ENCODE results near the gene PLEKHJ1.

Gene PLEKHJ1

GRCh38 chr19:2270157-2270422 lies 34.0 kb upstream of the PLEKHJ1 start:
- DNase-seq (ENCODE audit: extremely low read depth in 1 of 2, low read depth in 1 of 2) = no peak

- peak; percentile 96 to 98 for DNase-seq (ENCODE audit: extremely low read depth in 1 of 2, low read depth in 1 of 2)
These were observed 33.4 kb upstream of the PLEKHJ1 start for GRCh38 chr19:2269244-2270156.

DNA sequence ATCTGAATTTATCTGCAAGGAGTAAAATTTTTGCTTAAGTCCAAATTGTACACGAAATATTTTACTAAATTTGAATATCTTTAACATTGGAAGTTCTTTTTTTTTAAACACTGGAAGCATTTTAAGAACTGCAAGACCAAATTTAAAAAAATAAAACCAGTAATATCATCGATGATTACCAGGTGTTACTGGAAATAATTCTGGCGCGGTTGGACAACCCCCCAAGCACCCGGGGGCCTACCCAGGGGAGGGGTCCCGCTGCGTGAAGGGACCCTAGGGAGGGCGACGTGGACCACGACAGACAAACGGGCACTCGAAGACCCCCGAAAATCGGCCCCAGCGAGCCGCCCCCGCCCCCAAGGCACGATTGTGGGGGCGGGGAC lies 32.7 kb upstream of the PLEKHJ1 start:
- DNase-seq (ENCODE audit: extremely low read depth in 1 of 2, low read depth in 1 of 2) = no peak

DNA sequence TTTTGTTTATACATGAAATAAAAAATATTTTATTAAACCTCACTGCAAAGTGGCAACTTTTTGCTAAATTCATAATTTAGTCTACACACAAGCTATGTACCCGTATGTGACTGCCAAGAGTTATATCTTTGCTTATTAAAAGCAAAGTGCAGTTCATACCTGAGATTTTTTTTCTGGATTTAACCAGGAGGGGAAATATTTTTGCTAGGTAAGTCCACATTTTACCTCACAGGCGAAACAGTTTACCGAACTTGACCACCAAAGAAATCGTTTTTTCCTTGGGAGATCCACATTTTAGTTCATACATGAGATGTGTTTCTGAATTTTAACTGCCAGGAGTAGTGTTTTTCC lies 32.3 kb upstream of the PLEKHJ1 start:
- no peak for DNase-seq (ENCODE audit: extremely low read depth in 1 of 2, low read depth in 1 of 2)

DNA sequence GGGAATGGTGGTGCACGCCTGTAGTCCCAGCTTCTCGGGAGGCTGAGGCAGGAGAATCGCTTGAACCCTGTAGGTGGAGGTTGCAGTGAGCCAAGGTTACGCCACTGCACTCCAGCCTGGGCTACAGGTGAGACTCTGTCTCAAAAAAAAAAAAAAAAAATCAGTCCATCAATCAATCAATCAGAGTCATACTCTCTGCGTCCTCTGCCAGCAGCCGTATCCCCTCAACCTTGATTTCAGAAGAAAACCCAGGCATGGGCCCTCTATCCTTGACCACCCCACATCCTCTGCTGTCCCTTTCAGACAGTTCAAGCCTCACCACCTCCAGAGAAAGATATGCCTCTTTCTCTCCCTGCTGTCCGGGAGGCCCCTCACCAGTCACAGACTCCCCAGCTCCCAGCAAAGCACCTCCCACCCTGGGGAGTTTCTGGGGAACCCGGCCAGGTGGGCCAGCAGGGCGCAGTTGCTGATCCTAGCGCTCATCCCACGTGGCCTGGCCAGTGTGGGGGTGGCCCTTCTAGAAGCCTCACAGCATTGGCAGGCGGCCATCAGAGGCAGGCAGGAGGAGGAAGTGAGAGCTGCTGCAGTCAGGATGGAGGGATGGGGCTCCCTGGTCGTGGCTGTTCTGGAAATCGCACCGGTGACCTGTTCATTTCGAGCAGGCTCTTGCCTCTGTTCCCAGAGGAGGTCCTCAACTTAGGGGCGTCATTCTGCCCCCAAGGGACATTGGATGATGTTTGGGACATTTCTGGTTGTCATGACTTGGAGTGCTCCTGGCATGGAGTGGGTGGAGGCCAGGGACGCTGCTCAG lies 30.3 kb upstream of the PLEKHJ1 start:
- DNase-seq (ENCODE audit: extremely low read depth in 1 of 2, low read depth in 1 of 2) = no peak

DNA sequence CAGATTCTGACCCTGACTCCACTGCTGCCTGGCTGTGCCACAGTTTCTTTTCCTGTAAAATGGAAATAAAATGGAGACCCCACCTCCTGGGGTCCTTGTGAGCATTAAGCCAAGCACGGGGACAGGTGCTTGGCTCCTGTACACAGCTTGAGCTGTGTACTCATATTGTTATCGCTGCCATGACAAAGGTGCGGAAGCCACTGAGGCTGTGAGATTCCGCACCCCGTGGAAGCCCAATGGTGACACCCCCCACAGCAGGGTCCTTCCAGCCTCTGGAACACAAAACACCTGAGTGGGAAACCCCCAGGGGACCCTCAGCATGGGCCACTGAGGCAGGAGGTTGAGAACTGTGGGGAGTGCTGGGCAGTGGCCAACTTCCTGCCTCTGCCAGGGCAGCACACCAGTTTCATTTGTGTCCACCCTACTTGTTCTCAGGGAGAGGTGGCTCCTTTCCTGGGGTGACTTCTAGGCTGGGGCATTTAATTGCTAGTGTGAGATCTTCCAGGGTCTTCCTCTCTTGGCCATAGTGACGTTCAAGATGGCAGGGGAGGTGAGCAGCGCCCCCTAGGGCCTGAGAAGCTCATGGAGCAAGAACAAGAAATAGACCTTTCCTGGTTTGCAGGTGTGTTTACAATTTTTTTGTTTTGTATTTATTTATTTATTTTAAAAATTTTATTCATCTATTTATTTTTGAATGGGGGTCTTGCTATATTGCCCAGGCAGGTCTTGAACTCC lies 25.5 kb upstream of the PLEKHJ1 start:
- peak in 1 of 2 donors; percentile 48 for DNase-seq (ENCODE audit: extremely low read depth in 1 of 2, low read depth in 1 of 2)

GRCh38 chr19:2260341-2260805 lies 24.2 kb upstream of the PLEKHJ1 start:
- DNase-seq (ENCODE audit: extremely low read depth in 1 of 2, low read depth in 1 of 2) = no peak

DNA sequence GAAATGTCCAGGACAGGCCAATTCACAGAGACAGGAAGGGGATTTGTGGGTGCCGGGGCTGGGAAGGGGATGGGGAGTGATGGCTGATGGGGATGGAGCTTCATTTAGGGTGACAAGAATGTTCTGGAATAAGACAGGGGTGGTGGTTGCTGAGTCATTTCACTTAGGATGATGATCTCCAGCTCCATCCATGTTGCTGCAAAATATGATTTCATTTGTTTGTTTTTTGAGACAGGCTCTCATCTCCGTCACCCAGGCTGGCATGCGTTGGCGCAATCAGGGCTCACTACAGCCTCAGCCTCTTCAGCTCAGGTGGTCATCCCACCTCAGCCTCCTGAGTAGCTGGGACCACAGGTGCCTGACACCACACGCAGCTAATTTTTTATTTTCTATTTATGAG lies 23.2 kb upstream of the PLEKHJ1 start:
- DNase-seq (ENCODE audit: extremely low read depth in 1 of 2, low read depth in 1 of 2) = no peak

DNA sequence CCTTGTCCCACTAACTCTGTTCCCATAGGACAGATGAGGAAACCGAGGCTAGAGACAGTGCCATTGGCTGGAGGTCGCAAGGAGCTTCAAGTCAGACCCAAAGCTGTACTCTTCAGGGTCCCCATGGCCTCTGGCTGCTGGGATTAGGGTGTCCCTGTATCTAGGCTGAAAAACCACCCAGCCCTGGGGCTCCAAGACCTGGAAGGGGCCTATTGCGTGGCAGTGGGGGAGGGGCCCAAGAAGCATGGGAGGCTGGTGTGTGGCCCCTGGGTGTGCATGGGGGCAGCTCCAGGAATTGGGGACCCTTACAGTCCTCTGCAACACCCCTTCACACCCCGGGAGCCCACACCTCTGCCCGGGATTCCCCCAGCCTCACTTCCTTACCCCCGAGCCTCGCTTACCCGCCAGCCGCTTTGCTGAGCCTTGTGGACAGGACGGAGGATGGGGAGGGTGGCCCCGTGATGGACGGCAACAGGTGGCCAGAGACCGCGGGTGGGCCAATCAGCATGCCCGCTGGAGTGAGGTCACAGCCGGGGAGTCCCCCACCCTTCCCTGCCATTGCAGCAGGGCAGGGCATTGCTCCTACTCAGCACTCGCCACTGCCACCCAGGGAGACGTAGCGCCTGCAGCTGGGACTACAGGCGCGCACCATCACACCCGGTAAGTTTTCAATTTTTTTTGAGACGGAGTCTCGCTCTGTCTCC lies 20.0 kb upstream of the PLEKHJ1 start, which contains the start of gene JSRP1:
TSS of gene JSRP1 (minus strand) at position 436 of the 704 bp plus-strand sequence. CDS start 1,103 bp downstream, outside the sequence.
- no peak for DNase-seq (ENCODE audit: extremely low read depth in 1 of 2, low read depth in 1 of 2)

GRCh38 chr19:2255112-2255845 lies 19.1 kb upstream of the PLEKHJ1 start:
- no peak for DNase-seq (ENCODE audit: extremely low read depth in 1 of 2, low read depth in 1 of 2)

- no peak for DNase-seq (ENCODE audit: extremely low read depth in 1 of 2, low read depth in 1 of 2)
These were observed 18.1 kb upstream of the PLEKHJ1 start for GRCh38 chr19:2254064-2254872.

DNA sequence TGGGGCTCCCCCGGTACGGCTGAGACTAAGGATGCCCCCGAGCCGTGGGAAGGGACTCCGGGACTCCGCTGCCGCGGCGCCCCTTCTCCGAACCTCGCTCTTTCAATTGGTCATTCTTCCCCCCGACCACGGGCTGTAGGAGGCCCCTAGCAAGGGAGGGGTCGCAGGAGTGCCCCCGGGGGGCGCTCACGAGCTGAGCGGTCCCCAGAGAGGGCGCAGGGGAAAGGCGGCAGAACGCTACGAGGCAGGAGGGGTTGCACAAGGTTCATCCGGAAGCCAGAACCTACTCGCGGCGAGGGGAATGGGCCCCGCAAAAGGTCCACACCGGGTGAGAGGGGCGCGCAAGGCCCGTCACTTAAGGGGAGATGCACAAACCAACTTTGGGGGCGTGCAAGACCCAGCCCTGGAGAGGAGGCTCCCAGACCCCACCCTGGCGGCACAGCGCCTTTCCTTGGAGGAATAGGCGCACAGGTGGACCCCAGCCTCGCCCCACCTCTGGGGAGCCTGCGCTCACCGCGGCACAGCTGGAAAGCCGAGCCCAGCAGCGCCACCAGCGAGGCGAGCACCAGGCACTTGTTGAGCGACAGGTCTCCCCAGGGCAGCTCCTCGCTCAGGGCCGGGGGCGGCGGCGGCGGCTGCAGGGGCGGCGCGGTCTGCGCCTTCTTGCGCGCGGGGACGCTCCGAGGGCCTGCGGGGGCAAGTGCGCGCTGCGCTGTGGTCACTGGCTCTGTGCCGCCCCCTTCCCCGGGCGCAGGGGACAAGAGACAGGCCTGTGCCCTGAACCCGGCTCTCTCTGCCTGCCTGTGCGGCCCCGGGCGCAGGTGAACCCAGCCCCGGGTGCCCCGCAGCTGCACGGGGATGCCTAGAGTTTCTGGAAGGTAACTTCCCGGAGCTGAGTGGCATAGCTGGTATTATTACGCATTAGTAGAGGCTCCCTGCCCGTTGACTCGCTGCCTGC lies 17.3 kb upstream of the PLEKHJ1 start:
- DNase-seq (ENCODE audit: extremely low read depth in 1 of 2, low read depth in 1 of 2) = no peak

DNA sequence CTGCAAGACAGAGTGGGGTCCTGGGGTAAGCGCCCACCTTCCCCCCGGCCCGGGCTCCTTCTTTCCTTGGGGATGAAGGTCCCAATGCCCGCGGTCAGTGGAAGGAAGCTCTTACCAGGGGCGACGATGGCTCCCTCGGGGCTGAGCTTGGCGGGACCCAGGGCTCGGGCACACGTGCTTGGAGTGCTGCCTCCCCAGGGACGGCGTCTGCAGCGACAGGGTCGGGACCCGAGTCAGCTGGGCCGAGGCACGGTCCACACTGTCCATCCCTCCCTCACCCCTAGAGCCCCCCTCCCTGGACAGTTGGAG lies 16.6 kb upstream of the PLEKHJ1 start:
- DNase-seq (ENCODE audit: extremely low read depth in 1 of 2, low read depth in 1 of 2) = no peak

GRCh38 chr19:2252055-2252796 lies 16.1 kb upstream of the PLEKHJ1 start:
- DNase-seq (ENCODE audit: extremely low read depth in 1 of 2, low read depth in 1 of 2) = no peak

DNA sequence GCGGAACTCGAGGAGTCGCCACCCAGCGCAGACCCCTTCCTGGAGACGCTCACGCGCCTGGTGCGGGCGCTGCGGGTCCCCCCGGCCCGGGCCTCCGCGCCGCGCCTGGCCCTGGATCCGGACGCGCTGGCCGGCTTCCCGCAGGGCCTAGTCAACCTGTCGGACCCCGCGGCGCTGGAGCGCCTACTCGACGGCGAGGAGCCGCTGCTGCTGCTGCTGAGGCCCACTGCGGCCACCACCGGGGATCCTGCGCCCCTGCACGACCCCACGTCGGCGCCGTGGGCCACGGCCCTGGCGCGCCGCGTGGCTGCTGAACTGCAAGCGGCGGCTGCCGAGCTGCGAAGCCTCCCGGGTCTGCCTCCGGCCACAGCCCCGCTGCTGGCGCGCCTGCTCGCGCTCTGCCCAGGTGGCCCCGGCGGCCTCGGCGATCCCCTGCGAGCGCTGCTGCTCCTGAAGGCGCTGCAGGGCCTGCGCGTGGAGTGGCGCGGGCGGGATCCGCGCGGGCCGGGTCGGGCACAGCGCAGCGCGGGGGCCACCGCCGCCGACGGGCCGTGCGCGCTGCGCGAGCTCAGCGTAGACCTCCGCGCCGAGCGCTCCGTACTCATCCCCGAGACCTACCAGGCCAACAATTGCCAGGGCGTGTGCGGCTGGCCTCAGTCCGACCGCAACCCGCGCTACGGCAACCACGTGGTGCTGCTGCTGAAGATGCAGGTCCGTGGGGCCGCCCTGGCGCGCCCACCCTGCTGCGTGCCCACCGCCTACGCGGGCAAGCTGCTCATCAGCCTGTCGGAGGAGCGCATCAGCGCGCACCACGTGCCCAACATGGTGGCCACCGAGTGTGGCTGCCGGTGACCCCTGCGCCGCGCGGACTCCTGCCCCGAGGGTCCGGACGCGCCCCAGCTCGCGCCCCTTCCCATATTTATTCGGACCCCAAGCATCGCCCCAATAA lies 15.3 kb upstream of the PLEKHJ1 start:
- DNase-seq (ENCODE audit: extremely low read depth in 1 of 2, low read depth in 1 of 2) = no peak

GRCh38 chr19:2250766-2251105 lies 14.6 kb upstream of the PLEKHJ1 start:
- no peak for DNase-seq (ENCODE audit: extremely low read depth in 1 of 2, low read depth in 1 of 2)

Measured in stimulated activated CD8-positive, alpha-beta memory T cell treated with anti-CD3 and anti-CD28 coated beads, Interleukin-7, amount 100 ng/mL, for 48 hours (primary cell).